Measurements from ENCODE around the gene GAS2L1.

GRCh38 chr22:29346659-29347058 lies 40.2 kb downstream of the GAS2L1 start:
- TF ChIP-seq POLR2AphosphoS5 (IDR thresholded peaks at IDR 0.05; ENCODE audit: low read depth, low read length) (no peak), CTCF (IDR thresholded peaks at IDR 0.05) (no peak), SIN3A (IDR thresholded peaks at IDR 0.05; ENCODE audit: borderline replicate concordance, insufficient read depth, low read depth, low read length) (no peak)
- TF ChIP-seq, protein P1, sequence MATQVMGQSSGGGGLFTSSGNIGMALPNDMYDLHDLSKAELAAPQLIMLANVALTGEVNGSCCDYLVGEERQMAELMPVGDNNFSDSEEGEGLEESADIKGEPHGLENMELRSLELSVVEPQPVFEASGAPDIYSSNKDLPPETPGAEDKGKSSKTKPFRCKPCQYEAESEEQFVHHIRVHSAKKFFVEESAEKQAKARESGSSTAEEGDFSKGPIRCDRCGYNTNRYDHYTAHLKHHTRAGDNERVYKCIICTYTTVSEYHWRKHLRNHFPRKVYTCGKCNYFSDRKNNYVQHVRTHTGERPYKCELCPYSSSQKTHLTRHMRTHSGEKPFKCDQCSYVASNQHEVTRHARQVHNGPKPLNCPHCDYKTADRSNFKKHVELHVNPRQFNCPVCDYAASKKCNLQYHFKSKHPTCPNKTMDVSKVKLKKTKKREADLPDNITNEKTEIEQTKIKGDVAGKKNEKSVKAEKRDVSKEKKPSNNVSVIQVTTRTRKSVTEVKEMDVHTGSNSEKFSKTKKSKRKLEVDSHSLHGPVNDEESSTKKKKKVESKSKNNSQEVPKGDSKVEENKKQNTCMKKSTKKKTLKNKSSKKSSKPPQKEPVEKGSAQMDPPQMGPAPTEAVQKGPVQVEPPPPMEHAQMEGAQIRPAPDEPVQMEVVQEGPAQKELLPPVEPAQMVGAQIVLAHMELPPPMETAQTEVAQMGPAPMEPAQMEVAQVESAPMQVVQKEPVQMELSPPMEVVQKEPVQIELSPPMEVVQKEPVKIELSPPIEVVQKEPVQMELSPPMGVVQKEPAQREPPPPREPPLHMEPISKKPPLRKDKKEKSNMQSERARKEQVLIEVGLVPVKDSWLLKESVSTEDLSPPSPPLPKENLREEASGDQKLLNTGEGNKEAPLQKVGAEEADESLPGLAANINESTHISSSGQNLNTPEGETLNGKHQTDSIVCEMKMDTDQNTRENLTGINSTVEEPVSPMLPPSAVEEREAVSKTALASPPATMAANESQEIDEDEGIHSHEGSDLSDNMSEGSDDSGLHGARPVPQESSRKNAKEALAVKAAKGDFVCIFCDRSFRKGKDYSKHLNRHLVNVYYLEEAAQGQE (IDR thresholded peaks at IDR 0.05; ENCODE audit: insufficient read depth in 1 of 2, low read depth in 2 of 2, low read length in 1 of 2) = no peak
